HUES48 (cell line): Measurements from ENCODE around the gene PRF1.

ENCODE experiments used
- H3K27ac ChIP-seq: one replicate; pipeline ENCODE4 v1.7.0; 2013; ENCODE audit warnings: low read depth, low read length, inconsistent platforms
- H3K27me3 ChIP-seq: 2 replicates; pipeline ENCODE4 v1.6.1; 2013; ENCODE audit warnings: mild to moderate bottlenecking, low read length; ENCODE audit not compliant: control insufficient read depth, insufficient read depth
- H3K36me3 ChIP-seq: 2 replicates; pipeline ENCODE4 v1.6.1; 2013; ENCODE audit warnings: low read length; ENCODE audit not compliant: control insufficient read depth, insufficient read depth
- H3K4me1 ChIP-seq: 2 replicates; pipeline ENCODE4 v1.6.1; 2013; ENCODE audit warnings: mild to moderate bottlenecking, low read length; ENCODE audit not compliant: control insufficient read depth, insufficient read depth
- H3K4me3 ChIP-seq: 2 replicates; pipeline ENCODE4 v1.5.1; 2013; ENCODE audit warnings: mild to moderate bottlenecking, low read depth, low read length
- H3K9ac ChIP-seq: 2 replicates; pipeline ENCODE4 v1.6.1; 2013; ENCODE audit warnings: mild to moderate bottlenecking, low read depth, low read length, moderate library complexity
- H3K9me3 ChIP-seq: 2 replicates; pipeline ENCODE4 v1.6.1; 2013; ENCODE audit warnings: low read length; ENCODE audit not compliant: control insufficient read depth, insufficient read depth

The PRF1 gene

DNA sequence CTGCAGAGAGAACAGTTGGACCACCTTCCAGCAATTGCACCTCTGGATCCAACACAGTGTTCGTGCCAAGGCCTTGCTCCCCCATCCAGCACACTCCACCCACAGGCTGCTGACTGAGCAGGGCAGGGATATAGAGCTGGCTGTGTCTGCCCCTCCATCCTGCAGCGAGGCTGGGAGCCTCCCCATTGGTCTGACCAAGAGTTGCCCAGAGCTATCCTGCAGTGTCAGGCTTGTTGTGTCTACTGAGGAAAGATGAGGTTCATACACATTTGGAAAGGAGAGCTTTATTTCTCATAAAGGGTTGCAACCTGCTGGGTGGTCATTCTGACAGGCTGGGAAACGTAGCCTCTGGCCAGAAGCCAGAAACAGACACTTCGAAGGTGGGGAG lies 27.1 kb downstream of the PRF1 start:
- H3K4me3 ChIP-seq, result no peak overlapping the region
- peaks cover 4% of the 10 kb centered on the region; the same call in 1 of the 2 replicates for H3K4me1 ChIP-seq
- H3K9me3 ChIP-seq, result no peaks in the 10 kb centered on the region
- H3K36me3 ChIP-seq, result no peaks in the 10 kb centered on the region
- no peak overlapping the region for H3K27ac ChIP-seq
- H3K27me3 ChIP-seq, result no peaks in the 10 kb centered on the region
- no peak overlapping the region for H3K9ac ChIP-seq

DNA sequence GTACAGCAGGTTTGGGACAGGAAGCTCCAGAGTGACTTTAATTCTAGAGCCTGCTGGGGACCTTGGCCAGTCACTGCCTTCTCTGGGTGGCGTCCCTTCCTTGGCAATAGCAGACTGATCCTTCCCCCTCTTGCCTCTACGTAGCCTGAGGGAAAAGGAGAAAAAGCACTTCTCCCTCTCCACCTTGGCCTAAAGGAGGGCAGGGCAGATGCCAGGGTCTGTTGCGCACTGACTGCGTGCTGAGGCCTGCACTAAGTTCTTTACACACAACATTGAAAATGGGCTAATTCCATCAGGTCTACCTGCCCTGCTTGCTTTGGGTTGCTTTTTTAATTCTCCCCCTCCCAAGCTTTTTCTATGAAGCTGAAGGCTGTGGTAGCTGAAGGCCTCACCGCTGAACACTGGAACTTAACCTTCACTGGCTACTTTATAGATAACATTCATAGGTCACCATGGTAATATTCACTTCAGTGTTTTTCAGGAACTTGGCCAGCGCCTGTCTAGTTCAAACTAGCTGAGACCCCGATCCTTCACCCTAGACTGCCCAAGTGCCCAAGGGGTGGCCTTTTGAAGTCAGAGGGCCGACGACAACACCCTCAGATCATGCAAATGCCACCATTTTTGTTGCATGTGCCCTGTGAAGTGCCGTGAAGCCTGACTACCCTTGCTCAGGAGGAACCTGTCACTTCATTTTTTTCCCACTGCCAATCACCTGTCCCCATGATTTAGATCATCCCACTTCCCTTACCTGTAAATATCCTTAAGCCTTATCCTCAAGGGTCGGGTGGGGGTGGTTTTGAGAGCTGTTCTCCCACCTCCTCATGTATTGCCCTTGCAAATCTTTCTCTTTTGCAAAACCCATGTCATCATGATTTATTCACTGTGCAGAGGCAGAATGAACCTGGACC lies 28.7 kb downstream of the PRF1 start:
- H3K27me3 ChIP-seq, result no peaks in the 10 kb centered on the region
- no peak overlapping the region for H3K27ac ChIP-seq
- no peaks in the 10 kb centered on the region for H3K9me3 ChIP-seq
- peaks cover 4% of the 10 kb centered on the region; the same call in 1 of the 2 replicates for H3K4me1 ChIP-seq
- no peak overlapping the region for H3K9ac ChIP-seq
- H3K4me3 ChIP-seq, result no peak overlapping the region
- no peaks in the 10 kb centered on the region for H3K36me3 ChIP-seq

DNA sequence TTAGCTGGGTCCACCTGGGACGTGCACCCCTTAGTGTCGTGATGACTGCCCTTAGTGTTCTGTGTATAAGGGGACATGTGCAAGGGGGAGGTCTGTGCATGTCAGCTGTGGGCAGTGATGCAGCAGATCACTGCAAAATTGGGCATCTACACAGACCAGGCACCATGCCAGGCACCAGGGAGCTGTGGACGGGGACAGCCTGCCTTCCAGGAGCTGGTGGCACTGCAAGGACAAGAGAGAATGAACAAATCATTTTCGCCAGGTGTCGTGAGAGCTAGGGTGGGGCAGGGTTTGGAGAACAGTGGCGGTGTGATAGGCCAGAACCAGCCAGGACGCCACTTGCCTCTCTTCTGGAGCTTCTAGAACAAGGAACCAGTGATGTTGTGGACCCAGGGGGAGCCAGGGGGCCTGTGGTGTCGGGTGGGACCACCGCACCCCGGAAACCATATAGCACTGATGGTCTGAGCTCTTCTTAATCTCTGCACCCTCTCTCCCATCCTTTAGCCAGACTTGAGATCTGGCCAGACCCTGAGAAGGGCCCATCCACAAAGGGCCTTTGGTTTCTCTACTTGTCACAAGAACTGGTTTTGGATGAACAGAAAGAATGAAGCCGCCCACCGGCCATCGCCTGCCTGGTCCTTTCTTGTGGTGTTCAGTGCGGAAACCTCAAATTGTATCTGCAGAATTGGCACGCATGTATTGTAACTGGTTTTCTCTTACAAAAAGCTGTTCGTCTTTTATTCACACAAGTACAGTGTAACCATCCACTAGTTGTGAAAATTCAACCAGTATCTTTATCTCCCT lies 30.7 kb downstream of the PRF1 start:
- H3K4me3 ChIP-seq, result no peak overlapping the region
- H3K27ac ChIP-seq, result no peak overlapping the region
- H3K27me3 ChIP-seq, result no peaks in the 10 kb centered on the region
- no peak overlapping the region for H3K9ac ChIP-seq
- H3K4me1 ChIP-seq, result no peaks in the 10 kb centered on the region
- no peaks in the 10 kb centered on the region for H3K36me3 ChIP-seq
- H3K9me3 ChIP-seq, result no peaks in the 10 kb centered on the region

DNA sequence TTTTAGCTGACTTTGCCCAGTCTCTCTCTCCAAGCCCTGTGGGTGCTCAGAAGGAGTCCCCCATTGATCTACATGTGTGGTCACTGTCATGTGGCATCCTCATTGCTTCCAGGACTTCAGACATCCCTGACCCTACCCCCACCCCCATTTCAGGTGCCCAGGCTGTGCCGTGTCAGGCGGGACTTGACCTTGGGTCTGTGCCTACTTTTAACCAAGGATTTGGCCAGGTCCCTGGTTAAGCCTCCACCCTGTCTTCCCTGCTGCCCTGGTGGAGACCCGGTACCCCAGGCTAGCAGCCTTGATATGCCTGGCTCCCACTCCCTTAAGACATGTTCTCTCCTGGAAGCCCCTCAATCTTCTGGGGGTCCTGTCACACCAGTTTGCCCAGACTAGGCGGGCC lies 31.3 kb downstream of the PRF1 start:
- H3K36me3 ChIP-seq, result no peaks in the 10 kb centered on the region
- no peaks in the 10 kb centered on the region for H3K9me3 ChIP-seq
- H3K4me1 ChIP-seq, result no peaks in the 10 kb centered on the region
- no peak overlapping the region for H3K27ac ChIP-seq
- H3K27me3 ChIP-seq, result no peaks in the 10 kb centered on the region
- H3K4me3 ChIP-seq, result no peak overlapping the region
- H3K9ac ChIP-seq, result no peak overlapping the region

DNA sequence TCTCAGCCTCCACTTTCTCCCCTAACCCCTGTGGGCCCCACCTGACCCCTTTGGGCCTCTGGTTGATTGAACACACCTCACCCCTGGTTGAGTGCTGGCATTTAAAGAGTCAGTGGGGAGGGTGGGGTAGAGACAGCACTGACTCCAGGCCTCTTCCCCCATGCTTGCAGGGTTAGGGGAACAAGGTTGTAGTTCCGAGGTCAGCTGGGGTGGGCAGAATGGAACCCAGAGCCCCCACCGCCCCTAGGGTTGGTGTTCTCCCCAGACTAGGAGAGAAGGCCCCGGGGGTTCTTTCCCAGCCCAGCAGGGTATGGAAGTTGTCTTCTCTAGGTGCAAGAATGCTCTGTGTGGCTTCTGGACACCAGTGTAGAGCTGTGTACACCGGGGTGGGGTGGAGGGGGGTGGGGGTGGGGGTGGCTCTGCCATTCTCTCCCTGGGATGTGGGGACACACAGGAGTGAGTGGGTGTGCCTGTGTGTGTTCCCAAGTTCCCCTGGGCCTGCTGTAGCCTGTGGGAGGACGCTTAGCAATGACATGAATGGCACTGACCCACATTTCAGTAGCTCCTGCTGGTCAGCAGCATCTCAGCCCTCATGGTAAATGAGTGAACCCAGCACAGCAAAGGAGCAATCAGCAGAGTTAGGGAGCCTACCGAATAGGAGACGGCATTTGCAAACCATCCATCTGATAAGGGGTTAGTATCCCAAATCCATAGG lies 33.6 kb downstream of the PRF1 start:
- no peaks in the 10 kb centered on the region for H3K4me1 ChIP-seq
- H3K4me3 ChIP-seq, result no peak overlapping the region
- no peaks in the 10 kb centered on the region for H3K27me3 ChIP-seq
- no peaks in the 10 kb centered on the region for H3K36me3 ChIP-seq
- no peaks in the 10 kb centered on the region for H3K9me3 ChIP-seq
- H3K9ac ChIP-seq, result no peak overlapping the region
- no peak overlapping the region for H3K27ac ChIP-seq

DNA sequence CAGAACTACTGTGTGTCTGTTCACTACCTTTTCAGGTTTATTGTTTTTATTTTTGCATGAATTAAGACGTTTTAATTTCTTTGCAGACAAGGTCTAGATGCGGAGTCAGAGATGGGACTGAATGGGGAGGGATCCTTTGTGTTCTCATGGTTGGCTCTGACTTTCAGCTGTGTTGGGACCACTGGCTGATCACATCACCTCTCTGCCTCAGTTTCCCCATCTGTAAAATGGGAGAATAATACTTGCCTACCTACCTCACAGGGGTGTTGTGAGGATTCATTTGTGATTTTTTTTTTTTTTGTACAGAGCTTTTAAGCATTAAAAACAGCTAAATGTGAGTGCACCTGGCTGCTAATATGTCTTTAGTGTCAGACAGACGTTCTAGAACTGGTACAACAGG lies 34.4 kb downstream of the PRF1 start:
- Histone ChIP-seq H3K9ac (no peak overlapping the region), H3K4me1 (no peaks in the 10 kb centered on the region), H3K4me3 (no peak overlapping the region), H3K9me3 (no peaks in the 10 kb centered on the region), H3K36me3 (no peaks in the 10 kb centered on the region), H3K27ac (no peak overlapping the region), H3K27me3 (no peaks in the 10 kb centered on the region)

DNA sequence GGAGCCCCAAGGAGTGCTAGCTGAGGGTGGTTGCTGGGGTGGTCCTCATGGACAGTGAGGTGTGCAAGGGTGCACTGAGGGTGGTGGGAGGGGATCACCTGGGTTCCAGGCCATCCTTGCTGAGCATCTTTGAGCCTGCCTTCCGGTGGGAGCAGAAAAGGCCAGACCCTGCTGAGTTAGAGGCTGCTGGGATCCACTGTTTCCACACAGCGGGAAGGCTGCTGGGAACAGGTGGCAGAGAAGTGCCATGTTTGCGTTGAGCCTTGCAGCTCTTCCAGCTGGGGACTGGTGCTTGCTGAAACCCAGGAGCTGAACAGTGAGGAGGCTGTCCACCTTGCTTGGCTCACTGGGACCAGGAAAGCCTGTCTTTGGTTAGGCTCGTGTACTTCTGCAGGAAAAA lies 34.9 kb downstream of the PRF1 start:
- Histone ChIP-seq H3K36me3 (no peaks in the 10 kb centered on the region), H3K27ac (no peak overlapping the region)

DNA sequence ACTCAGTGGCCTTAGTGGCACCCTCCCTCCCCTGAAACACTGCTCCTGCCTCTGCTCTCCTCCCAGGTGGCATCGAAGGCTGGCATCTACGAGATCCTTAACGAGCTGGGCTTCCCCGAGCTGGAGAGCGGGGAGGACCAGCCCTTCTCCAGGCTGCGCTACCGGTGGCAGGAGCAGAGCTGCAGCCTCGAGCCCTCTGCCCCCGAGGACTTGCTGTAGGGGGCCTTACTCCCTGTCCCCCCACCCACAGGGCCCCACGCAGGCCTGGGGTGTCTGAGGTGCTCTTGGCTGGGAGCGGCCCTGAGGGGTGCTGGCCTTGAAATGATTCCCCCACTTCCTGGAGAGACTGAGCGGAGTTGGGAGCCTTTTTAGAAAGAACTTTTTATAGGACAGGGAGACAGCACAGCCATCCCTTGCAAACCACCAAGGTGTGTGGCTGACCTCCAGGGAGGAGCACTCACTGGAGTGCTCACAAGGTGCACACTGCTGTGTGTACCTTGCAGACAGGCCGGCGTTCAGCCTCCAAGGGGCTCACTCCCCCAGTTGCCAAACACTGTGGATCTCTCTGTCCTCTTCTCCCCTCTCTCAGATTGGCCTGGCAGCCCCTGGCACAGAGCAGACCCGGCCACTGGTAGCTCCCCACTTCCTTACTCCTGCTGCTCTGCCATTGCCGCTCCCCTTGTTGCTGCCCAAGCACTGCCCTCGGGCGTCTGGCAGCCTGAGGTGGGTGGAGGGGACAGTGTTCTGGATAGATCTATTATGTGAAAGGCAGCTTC lies 35.8 kb downstream of the PRF1 start:
- Histone ChIP-seq H3K9me3 (no peaks in the 10 kb centered on the region), H3K27me3 (no peaks in the 10 kb centered on the region), H3K4me3 (no peak overlapping the region), H3K9ac (no peak overlapping the region), H3K27ac (no peak overlapping the region), H3K36me3 (no peaks in the 10 kb centered on the region), H3K4me1 (no peaks in the 10 kb centered on the region)

More for the DNA sequence above, 34.9 kb downstream of the PRF1 start:
- Histone ChIP-seq H3K4me3 (no peak overlapping the region), H3K9ac (no peak overlapping the region), H3K4me1 (no peaks in the 10 kb centered on the region), H3K9me3 (no peaks in the 10 kb centered on the region), H3K27me3 (no peaks in the 10 kb centered on the region)

DNA sequence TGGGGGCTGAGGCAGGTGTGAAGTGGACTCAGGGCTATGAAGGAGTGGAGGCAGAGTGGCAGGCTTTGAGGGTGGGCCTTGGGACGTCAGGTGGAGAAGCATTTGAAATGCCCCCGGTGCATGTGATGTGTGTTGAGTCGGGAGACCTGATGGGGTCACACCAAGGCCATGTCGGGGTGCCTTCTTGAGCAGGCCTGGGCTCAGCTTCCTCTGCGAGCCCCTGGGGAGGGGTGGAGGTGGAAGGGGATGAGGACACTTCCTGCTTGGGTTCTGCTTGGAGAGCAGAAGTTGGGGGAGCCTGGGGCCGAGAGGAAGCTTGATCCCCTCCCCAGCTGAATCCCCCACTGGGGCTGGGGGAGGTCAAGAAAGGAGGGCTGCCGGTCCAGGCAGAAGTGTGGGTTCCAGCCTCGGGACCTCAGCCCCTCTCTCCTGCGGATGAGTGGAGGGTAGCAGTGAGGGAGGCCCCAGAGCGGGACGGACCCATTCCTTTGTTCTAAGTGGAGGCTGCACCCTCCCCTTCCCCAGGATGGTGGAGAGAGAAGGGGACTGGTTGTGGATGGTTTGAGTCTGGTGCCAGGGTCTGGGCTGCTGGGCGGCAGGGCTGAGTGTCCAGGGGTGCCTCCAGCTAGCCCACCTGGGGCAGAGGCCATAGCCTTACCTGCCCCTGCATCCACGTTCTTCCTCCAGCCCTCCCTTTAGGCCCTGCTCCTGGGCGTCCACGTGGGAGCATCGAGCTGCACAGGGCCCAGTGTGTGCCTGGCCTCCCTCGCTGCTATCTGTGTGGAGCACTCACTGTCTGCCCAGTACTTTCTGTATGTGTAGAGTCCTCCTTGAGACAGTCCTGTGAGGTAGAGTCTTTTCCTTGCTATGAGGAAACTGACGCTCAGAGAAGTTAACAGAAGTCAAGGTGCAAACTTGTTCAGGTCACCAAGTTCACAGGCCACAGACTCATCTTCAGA lies 36.7 kb downstream of the PRF1 start:
- no peak overlapping the region for H3K9ac ChIP-seq
- no peak overlapping the region for H3K4me3 ChIP-seq
- no peaks in the 10 kb centered on the region for H3K36me3 ChIP-seq
- no peaks in the 10 kb centered on the region for H3K27me3 ChIP-seq
- no peaks in the 10 kb centered on the region for H3K4me1 ChIP-seq
- H3K27ac ChIP-seq, result no peak overlapping the region
- no peaks in the 10 kb centered on the region for H3K9me3 ChIP-seq
